ENCODE data around the gene PTPN21. TPM values are rescaled to one million over a fixed set of nuclear protein-coding genes. Genes with fewer than 3 reads are reported as not detected.

The PTPN21 gene
- total RNA-seq, result not detected
- polyA plus RNA-seq, result not detected
- total RNA-seq, result 0 to 0.34 (median 0.03) reads per million in 6 experiments

DNA sequence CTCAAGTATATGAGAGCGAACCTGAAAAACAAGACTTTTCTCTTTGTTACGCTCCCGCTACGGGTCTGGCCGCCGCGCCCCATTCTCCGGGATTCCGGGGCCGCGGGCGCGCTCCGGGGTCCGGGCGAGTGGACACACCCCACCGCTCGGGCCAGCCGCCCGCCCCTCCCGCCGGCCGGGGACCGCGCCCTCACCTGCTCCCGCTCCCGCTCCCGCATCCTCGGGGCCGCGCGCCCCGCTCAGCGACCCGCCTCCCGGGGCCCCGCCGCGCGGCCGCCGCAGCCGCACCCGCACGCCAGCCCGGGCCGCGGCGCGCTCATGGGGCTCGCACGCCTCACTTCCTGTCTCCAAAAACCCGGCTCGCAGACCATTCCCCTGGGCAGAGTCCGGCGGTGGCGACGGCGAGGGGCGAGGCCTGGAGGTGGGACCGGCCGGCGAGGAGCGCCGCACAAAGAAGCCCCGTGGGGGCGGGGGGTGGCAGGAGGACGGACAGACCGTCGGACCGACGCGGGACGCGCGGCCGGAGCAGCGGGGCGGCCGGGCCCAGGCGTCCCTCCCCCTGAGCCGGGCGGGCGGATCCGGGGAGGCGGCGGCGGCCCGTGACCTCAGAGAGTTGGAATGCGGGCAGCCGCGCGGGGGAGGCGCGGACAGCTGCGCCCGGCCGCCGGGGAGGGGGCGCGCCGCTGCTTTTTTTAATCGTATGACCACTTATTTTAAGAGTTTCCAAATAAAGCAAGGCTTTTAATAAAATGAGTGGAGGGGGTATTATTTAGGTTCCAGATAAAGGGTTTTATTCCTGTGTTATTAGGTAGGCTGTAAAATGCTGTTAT, at the start of gene PTPN21:
TSS of gene PTPN21 (minus strand) at position 551 of the 830 bp plus-strand sequence. CDS start 4,590 bp downstream, outside the sequence.
- Mint-ChIP-seq H3K27ac (peak within 1 kb of the TSS in 2 of 10 donors; percentile 25 to 40), H3K4me3 (peak within 1 kb of the TSS; percentile 62 to 80 (median 74)), H3K36me3 (peaks cover 0 to 6% (median 0%) of the 10 kb centered on the region in 3 donors), H3K4me1 (peaks cover 18 to 42% (median 40%) of the 10 kb centered on the region in 4 donors), H3K27me3 (peaks cover 26 to 55% (median 50%) of the 10 kb centered on the region in 5 donors), H3K9me3 (peaks cover 0 to 4% (median 0%) of the 10 kb centered on the region in 9 donors)
- POLR2A ChIA-PET, result no interaction called here
- ATAC-seq (peak in 1 of 2 donors; percentile 9), DNase-seq (peak in 1 of 10 donors; percentile 13)

DNA sequence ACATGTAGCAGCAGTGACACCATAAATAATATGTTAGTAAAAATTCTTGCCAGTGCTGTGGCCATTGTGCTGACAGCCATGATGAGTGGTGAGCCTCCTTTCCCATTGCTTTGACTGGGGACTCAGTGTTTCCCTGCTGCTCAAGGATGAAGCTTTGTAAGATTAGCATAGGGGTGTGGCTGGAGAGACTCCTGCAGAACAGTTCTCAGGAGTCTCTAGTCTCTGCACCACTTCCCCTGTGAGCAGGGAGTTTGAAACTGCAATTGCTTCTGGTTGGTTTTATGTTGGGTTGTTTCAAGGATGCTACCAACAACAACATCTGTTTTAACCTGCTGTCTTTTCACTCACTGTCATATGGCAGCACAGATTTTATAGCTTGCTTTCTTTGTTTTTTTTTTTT, 49.4 kb upstream of the PTPN21 start:
- H3K27ac Mint-ChIP-seq, result no peak overlapping the region

DNA sequence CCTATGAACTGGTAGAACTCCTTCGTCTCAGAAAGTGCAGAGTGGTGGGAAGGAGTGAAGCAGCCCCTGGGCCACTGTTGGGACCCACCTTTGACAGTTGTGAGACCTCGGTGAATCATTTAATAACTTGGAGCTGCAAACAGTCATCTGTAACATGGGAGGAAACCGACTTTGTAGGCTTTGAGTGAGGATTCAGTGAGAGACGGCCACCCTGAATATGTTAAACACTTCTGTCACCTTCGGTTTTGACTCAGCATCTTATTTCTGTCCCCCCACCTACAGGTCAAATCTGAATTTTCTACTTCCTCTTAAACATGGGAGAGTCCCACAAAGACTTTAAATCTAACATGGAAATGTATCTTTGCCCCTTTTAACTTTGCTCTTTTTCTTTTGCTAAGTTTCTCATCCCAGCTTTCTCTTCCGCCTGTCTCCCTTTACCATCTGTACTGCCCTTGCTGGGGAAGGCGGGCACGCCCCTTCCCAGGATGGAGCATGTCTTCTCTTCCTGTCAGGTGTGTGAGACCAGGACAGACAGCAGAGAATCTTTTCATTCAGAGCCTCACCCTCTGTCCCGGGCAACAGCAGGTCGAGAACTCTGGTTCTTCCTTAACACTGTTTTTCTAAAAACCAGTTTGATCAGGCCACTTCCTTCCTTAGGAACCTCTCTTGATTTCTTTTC, 45.1 kb upstream of the PTPN21 start:
- no peaks in the 10 kb centered on the region for H3K9me3 Mint-ChIP-seq
- H3K36me3 Mint-ChIP-seq, result peaks cover 9 to 97% (median 33%) of the 10 kb centered on the region in 3 donors
- ATAC-seq, result no peak
- DNase-seq, result no peak
- H3K27me3 Mint-ChIP-seq, result no peaks in the 10 kb centered on the region
- H3K4me3 Mint-ChIP-seq, result peak overlapping the region in 4 of 10 donors; percentile 4 to 52 (median 32)
- POLR2A ChIA-PET, result no interaction called here
- peak overlapping the region; percentile 44 to 94 (median 79) for H3K27ac Mint-ChIP-seq
- peaks cover 15 to 34% (median 20%) of the 10 kb centered on the region in 4 donors for H3K4me1 Mint-ChIP-seq

More for the DNA sequence above, 49.4 kb upstream of the PTPN21 start:
- no peaks in the 10 kb centered on the region for H3K27me3 Mint-ChIP-seq
- H3K4me1 Mint-ChIP-seq, result peaks cover 13 to 20% (median 16%) of the 10 kb centered on the region in 4 donors
- POLR2A ChIA-PET, result no interaction called here
- DNase-seq (no peak), ATAC-seq (no peak)
- peaks cover 3 to 97% (median 38%) of the 10 kb centered on the region in 3 donors for H3K36me3 Mint-ChIP-seq
- no peak overlapping the region for H3K4me3 Mint-ChIP-seq
- no peaks in the 10 kb centered on the region for H3K9me3 Mint-ChIP-seq

- POLR2A ChIA-PET, result no interaction called here
- Mint-ChIP-seq H3K36me3 (peaks cover 9 to 97% (median 33%) of the 10 kb centered on the region in 3 donors), H3K9me3 (no peaks in the 10 kb centered on the region), H3K27me3 (no peaks in the 10 kb centered on the region), H3K4me3 (no peak overlapping the region), H3K27ac (peak overlapping the region in 2 of 10 donors; percentile 1 to 92), H3K4me1 (peaks cover 15 to 34% (median 20%) of the 10 kb centered on the region in 4 donors)
- ATAC-seq (no peak), DNase-seq (no peak)
These were observed 44.5 kb upstream of the PTPN21 start for GRCh38 chr14:88599326-88599725.

DNA sequence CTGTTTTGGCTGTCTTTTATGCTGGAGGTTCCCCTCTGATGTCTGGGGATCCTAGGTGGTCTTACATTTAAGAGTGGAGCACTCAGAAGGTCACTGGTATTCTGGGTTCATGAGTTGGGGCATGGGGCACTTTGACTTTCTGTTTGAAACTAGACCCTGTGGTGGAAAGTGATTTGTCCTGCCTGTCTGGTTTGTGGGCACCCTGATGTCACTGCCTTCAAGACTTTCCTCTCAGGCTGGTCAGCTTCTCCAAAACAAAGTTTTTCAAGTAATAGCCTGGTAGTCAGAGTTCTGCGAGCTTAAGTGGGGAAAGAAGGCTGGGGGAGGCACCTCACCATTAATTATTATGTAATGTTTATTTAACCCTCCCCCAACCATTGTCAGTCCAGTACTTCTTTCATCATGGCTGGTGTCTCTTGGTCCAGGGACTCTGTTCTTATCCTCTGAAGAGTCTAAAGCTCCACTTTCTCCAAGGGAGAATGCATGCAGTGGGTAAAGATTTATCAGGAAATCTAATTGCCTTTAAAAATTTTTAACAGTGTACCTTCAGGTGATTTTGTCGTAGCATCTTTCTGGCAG, 43.4 kb upstream of the PTPN21 start:
- Mint-ChIP-seq H3K36me3 (peaks cover 9 to 97% (median 33%) of the 10 kb centered on the region in 3 donors), H3K9me3 (no peaks in the 10 kb centered on the region), H3K27ac (no peak overlapping the region), H3K27me3 (no peaks in the 10 kb centered on the region), H3K4me3 (no peak overlapping the region), H3K4me1 (peaks cover 15 to 34% (median 20%) of the 10 kb centered on the region in 4 donors)
- ATAC-seq (no peak), DNase-seq (no peak)
- POLR2A ChIA-PET, result no interaction called here

DNA sequence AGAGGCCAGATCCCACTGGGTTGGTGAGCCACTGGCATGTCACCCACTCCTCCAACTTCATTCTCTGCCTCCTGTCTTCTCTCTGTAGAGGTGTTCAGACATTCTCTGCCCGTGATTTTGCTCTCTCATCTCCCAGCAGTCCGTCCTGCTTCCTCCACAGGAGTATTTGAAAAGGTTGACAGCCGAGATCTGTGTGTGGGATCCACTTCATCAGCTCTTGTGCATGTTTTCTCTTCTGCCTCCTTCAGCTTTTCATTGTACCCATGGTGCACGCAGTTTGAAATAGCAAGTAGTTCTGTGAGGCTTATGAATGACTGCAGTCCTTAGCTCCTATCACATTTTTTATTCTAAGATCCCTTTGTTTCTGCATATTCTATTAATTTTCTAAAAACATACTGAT, 42.8 kb upstream of the PTPN21 start:
- no peaks in the 10 kb centered on the region for H3K27me3 Mint-ChIP-seq
- peaks cover 9 to 97% (median 28%) of the 10 kb centered on the region in 3 donors for H3K36me3 Mint-ChIP-seq
- H3K27ac Mint-ChIP-seq, result peak overlapping the region in 1 of 10 donors; percentile 55
- ATAC-seq (no peak), DNase-seq (no peak)
- H3K4me1 Mint-ChIP-seq, result peaks cover 15 to 34% (median 20%) of the 10 kb centered on the region in 4 donors
- POLR2A ChIA-PET, result no interaction called here
- H3K9me3 Mint-ChIP-seq, result no peaks in the 10 kb centered on the region
- H3K4me3 Mint-ChIP-seq, result no peak overlapping the region

- Mint-ChIP-seq H3K9me3 (no peaks in the 10 kb centered on the region), H3K27ac (peak overlapping the region in 1 of 10 donors; percentile 55), H3K4me3 (no peak overlapping the region), H3K36me3 (peaks cover 9 to 96% (median 26%) of the 10 kb centered on the region in 3 donors), H3K4me1 (peaks cover 15 to 34% (median 19%) of the 10 kb centered on the region in 4 donors), H3K27me3 (no peaks in the 10 kb centered on the region)
- DNase-seq (no peak), ATAC-seq (no peak)
- POLR2A ChIA-PET, result no interaction called here
These were observed 42.2 kb upstream of the PTPN21 start for GRCh38 chr14:88597038-88597437.

DNA sequence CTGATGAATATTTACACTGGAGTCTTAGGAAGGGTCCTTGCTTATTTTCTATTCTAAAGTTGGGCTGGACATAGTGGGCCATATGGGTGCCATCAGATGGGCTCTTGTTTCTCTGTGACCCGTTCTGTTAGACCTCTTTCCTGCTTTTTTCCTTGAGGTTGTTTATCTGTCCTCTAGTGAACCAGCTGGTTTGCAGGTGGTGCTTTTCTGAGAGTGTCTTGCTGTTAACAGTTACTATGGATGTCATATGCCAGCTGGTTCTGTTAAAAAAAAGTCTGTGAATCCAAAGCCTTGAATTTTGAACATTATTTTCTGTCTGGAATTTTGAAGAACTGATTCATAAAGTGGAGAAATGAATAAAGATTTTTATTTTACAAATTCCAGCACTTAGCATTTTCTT, 37.2 kb upstream of the PTPN21 start:
- no peak overlapping the region for H3K4me3 Mint-ChIP-seq
- peaks cover 0 to 94% (median 35%) of the 10 kb centered on the region in 3 donors for H3K36me3 Mint-ChIP-seq
- no peaks in the 10 kb centered on the region for H3K27me3 Mint-ChIP-seq
- ATAC-seq (no peak), DNase-seq (no peak)
- peaks cover 0 to 10% (median 1%) of the 10 kb centered on the region in 4 donors for H3K4me1 Mint-ChIP-seq
- no peaks in the 10 kb centered on the region for H3K9me3 Mint-ChIP-seq
- H3K27ac Mint-ChIP-seq, result peak overlapping the region in 1 of 10 donors; percentile 66
- POLR2A ChIA-PET, result no interaction called here

DNA sequence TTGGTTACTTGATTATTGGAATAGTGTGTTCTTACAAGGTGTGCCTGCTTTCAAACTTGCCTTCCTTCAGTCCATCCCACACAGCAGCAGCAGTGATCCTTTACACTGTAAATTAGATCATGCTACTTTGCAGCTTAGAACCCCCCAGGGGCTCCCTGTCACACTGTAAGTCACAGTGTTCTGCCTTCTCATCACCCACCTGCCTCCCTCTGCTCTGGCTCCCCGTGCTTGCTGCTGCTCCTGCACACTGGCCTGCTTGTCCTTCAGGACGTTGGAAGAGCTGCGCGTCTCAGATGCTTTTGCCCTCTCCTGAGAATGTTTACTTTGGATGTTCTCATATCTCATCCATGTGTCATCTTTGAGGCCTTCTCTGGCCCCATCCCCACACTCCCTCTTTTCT, 35.4 kb upstream of the PTPN21 start:
- DNase-seq, result no peak
- Mint-ChIP-seq H3K27me3 (no peaks in the 10 kb centered on the region), H3K4me1 (peaks cover 0 to 7% (median 0%) of the 10 kb centered on the region in 4 donors), H3K36me3 (peaks cover 0 to 95% (median 46%) of the 10 kb centered on the region in 3 donors), H3K4me3 (no peak overlapping the region), H3K27ac (peak overlapping the region in 4 of 10 donors; percentile 29 to 86 (median 70)), H3K9me3 (no peaks in the 10 kb centered on the region)
- no peak for ATAC-seq
- POLR2A ChIA-PET, result no interaction called here

DNA sequence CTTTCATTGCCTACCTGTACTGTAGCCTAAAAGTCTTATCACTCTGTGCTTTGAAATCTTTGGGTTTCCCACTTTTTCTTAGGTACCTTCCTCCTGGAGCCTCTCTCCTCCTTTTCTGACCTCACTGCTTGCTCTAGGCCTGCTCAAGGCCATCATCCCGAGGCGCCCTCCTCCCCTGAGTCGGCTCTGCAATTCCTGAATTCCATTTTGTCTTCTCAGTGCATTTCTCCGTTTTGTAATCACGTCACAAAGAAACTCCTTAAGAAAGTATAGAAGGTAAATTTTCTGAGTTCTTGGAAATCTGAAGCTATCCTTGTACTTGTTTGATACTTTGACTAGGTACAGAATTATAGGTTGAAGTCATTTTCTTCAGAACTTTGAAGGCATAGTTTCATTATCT, 33.3 kb upstream of the PTPN21 start:
- Mint-ChIP-seq H3K27me3 (no peaks in the 10 kb centered on the region), H3K9me3 (no peaks in the 10 kb centered on the region), H3K36me3 (peaks cover 0 to 90% (median 51%) of the 10 kb centered on the region in 3 donors), H3K27ac (peak overlapping the region in 2 of 10 donors; percentile 38 to 52), H3K4me1 (peaks cover 0 to 7% (median 0%) of the 10 kb centered on the region in 4 donors), H3K4me3 (no peak overlapping the region)
- POLR2A ChIA-PET, result no interaction called here
- DNase-seq, result no peak
- ATAC-seq, result no peak

DNA sequence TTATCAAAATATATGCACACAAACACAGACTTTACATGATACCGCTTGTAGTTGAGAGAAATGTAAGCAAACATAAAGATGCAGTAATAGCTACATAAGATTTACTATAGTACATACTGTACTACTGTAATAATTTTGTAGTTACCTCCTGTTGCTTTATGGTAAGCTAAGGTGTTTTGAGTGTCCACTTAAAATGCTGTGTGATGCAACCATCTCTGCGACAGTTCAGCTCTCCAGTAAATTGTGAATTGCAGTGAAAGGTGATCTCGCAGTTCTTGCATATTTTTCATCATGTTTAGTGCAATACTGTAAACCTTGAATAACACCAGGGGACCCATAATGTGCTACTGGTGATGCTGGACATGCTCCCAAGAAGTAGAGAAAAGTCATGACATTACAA, 29.6 kb upstream of the PTPN21 start:
- no peak for DNase-seq
- Mint-ChIP-seq H3K9me3 (no peaks in the 10 kb centered on the region), H3K4me1 (peaks cover 0 to 5% (median 0%) of the 10 kb centered on the region in 4 donors), H3K27ac (peak overlapping the region in 2 of 10 donors; percentile 16 to 62), H3K27me3 (no peaks in the 10 kb centered on the region), H3K36me3 (peaks cover 3 to 87% (median 47%) of the 10 kb centered on the region in 3 donors), H3K4me3 (no peak overlapping the region)
- ATAC-seq, result no peak
- POLR2A ChIA-PET, result no interaction called here

GRCh38 chr14:88576222-88576621, 21.4 kb upstream of the PTPN21 start:
- POLR2A ChIA-PET, result no interaction called here
- no peak overlapping the region for H3K4me3 Mint-ChIP-seq

More at GRCh38 chr14:88576222-88576621, 21.4 kb upstream of the PTPN21 start:
- no peak for ATAC-seq
- H3K27ac Mint-ChIP-seq, result no peak overlapping the region
- H3K9me3 Mint-ChIP-seq, result no peaks in the 10 kb centered on the region
- peaks cover 0 to 2% (median 0%) of the 10 kb centered on the region in 4 donors for H3K4me1 Mint-ChIP-seq
- H3K27me3 Mint-ChIP-seq, result no peaks in the 10 kb centered on the region
- DNase-seq, result no peak
- H3K36me3 Mint-ChIP-seq, result peaks cover 17 to 90% (median 52%) of the 10 kb centered on the region in 3 donors
